ENCODE data around the gene BCO2.
"Not testable (repeated sequence)": the region's sequence is repeated elsewhere in the genome, so short reads cannot be mapped to it uniquely, and the experiment has no call there.

BCO2 gene
- long read RNA-seq, donor 1 = 0 reads
- long read RNA-seq, donor 2 = 0 reads
- long read RNA-seq, donor 3 = 0 reads
- long read RNA-seq, donor 4 = 0 reads
- long read RNA-seq, donor 5 = 0 reads
- long read RNA-seq, donor 6 = 0 reads
- long read RNA-seq, donor 7 = 0 reads
- long read RNA-seq, donor 8, partial matches to known transcripts = 0 of 1 reads
- long read RNA-seq, donor 8, other reads (novel, unspliced or antisense) = 0 of 1 reads

GRCh38 chr11:112174789-112175598, at the start of gene BCO2:
Gene BCO2, plus strand, starts transcription at chr11:112175512. Its CDS starts 90 bp downstream, at chr11:112175602.
- DNase-seq = peak; percentile 72

DNA sequence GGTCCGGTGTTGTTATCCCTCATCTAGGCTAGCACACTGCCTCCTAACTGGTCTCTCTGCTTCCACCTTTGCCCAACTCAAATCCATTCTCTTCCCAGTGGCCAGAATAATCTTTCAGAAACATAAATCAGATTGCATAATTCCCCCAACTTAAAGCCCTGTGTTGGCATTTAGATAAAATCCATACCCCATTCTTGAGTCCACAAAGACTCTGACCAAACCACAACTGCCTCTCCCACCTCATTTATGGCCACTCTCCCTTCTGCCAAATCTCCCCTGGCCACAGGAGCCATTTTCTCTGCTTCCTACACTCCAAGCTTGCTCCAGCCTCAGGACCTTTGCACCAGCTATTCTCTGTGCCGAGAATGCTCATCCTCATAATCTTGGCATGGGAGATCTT, 48.3 kb upstream of the BCO2 start:
- DNase-seq = no peak

GRCh38 chr11:112128483-112129121, 46.7 kb upstream of the BCO2 start:
- no peak for DNase-seq

GRCh38 chr11:112129656-112130055, 45.7 kb upstream of the BCO2 start:
- DNase-seq = no peak

- no peak for DNase-seq
Observed at GRCh38 chr11:112132737-112133136, 42.6 kb upstream of the BCO2 start.

DNA sequence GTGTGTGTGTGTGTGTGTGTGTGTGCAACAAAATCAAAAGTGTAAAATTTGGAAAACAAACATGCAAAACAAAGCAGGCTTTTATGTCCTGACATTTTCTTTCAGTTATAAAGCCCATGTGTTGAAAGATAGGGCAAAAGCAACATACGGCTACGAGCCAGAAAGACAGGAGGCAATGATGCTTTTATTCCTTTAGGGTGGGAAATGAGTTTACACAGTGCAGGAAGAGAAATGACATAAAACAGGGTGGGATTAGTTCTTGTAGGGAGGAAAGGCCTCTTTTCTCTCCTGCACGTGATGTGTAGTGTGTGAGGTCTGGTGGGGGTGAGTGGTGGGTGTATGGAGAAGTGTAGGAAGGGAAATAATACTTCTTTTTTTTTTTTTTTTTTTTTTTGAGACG, 40.8 kb upstream of the BCO2 start:
- DNase-seq = no peak

GRCh38 chr11:112143597-112143996, 31.7 kb upstream of the BCO2 start:
- no peak for DNase-seq

GRCh38 chr11:112150517-112150916, 24.8 kb upstream of the BCO2 start:
- no peak for DNase-seq

- DNase-seq = no peak
Observed at GRCh38 chr11:112156153-112156955, 19.0 kb upstream of the BCO2 start.

- no peak for DNase-seq
Observed at GRCh38 chr11:112156956-112157766, 18.2 kb upstream of the BCO2 start.

GRCh38 chr11:112159098-112160065, 15.9 kb upstream of the BCO2 start:
- DNase-seq = no peak

DNA sequence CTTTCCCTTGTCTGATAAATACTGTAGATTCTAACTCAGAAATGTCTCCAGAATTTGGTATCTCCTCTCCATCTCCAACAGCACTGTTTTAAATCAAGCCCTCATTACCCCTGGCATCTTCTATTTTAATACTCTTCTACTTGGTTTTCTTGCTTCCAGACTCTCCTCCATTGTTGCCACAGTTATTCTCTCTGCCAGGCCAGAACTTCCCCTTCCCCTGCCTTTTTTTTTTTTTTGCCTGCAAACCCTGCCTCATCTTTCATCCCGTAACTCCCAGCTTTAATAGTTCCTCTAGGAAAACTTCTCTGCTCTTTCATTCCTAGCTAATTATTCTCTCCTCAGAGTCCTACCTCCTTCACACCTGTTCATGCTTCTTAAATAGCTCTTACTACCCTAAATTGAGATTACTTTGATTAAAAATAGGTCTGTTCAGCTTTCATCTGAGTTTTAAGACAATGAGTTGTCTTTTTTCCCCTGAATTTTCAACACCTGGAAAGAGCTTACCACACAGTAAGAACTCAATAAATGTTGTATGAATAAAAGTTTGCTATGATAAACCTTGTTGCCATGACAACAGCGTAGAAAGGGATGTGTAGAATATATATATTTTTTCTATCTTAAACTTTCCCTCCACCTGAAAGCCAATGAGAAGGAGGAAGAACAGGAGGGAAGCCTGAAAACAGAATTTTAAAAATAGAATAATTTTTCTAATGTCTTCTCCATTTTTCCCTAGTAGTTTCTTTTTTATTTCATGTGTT, 15.0 kb upstream of the BCO2 start:
- no peak for DNase-seq

GRCh38 chr11:112161012-112161411, 14.3 kb upstream of the BCO2 start:
- DNase-seq = no peak

- DNase-seq = not testable (repeated sequence)
Observed at GRCh38 chr11:112162200-112162599, 13.1 kb upstream of the BCO2 start.

DNA sequence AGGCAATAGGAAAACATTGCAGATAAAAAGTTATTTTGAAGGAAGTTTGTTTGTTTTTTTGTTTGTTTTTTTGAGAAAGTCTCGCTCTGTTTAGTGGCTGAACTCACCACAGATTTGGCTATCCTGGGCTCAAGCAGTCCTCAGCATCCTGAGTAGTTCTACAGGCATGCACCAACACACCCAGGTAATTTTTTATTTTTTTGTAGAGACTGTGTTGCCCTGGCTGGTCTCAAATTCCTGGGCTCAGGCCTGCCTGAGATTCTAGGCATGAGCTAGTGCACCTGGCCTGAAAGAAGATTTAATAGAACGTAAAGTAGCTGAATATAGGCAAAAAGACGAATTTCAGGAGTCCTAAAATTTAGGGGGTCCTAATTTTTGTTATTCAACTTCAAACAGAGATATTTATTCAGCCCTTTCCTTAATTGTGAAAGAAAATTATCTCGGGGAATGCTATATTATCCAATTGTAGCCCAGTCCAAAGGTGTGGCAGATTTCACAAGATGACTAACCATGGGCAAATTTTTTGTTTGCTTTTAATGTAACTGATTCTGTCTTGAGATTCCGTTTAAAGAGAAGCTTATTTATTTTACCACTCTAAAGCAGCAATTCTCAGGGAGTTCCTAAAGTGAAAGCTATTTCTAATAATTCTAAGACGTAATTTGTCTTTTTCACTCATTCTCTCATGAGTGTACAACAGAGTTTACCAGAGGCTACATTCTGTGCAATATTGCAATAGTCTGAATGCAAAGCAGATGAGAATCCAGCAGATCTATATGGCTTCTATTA, 12.4 kb upstream of the BCO2 start:
- no peak for DNase-seq

DNA sequence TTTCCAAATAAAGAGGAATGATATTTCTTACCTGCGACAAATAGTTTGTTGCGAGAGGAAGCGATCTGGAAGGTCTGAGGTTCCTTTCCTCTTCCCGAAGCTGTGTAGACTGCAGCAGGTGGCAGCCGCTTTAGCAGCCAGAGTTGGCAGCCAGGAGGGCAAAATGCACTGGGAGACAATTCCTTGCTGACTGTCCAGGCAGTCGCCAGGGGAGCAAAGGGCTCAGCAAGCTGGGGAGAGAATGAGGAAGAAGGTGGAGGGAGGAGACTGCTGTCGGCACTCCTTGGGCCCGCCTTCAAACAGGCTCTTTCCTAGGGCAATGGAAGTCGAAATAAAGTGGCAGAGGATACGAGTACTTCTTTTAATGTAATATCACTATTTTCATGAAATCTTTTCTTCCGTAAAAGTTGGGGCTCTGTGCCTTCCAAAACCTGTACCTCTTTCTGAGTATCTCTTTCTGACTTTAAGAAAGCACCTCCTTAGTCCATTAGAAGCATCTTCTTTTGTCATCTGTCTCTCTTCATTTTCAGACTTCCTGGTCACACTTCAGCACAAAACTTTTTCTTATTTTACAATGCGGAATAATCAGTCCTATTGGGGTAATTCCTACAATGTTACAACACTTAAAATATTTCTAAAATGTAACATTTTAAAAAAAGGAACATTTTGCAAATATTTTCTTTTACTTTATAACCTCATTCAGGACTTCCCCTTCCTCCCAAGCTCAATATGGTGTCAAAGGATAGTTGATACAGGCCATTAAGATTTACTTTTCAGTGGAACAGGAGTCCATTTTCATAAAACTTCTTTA, 11.2 kb upstream of the BCO2 start, which contains the start of gene IL18:
Gene IL18 (minus strand): TSS at position 220 of the 811 bp plus-strand sequence. CDS start 9,041 bp downstream, outside the sequence.
- DNase-seq = no peak

DNA sequence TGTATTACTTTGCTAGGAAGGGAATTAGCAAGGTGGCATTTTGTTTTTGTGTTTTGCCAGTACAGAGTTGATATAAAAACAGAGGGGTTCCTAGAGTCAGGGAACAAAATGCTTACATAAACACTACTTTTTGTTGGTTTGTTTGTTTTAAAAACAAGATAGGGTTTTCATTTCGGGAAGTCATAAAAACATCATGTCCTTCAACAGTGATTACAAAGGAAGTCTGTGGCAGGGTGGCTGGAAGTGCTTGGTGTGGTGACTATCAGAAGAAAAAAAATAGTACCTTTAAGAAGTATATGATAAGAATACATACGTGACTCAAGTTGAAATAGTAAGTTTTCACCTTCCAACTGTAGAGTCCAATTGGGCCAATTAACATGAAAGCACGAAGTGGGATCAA, 10.3 kb upstream of the BCO2 start:
- DNase-seq = no peak

DNA sequence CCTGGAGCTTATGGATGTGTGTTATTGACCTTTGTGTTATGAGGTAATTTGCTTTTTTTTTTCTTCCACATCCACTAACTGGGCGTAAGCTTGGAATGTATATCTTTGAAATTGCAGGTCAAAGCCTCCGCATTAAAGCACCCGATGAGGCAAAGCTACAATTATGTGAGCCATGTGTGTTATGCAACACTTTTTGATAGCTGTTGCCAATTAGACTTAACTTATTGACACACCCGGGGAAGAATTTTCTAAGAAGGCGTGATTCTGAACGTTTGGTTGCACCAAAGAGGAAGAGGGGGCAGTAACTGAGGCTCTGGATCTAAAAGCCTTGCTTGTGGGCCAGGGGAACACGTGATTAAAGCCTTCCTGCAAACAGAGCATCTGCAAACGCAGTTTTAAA, 8.8 kb upstream of the BCO2 start:
- no peak for DNase-seq

All from right kidney (tissue), 9 donors.